GM12875 (cell line): ENCODE data around the gene OGFRL1.

Experiments used
- H3K4me3 ChIP-seq: one replicate; pipeline ENCODE4 v1.5.1; 2011; ENCODE audit warnings: low read depth, low read length, control low read depth
- CTCF ChIP-seq: IDR thresholded peaks from 2 replicates; pipeline ENCODE4 v1.5.1; 2011; ENCODE audit warnings: low read depth, mild to moderate bottlenecking, control low read depth, inconsistent platforms, low read length, moderate library complexity, borderline replicate concordance; ENCODE audit not compliant: insufficient read depth

Gene OGFRL1

GRCh38 chr6:71284785-71285184 lies 3.8 kb upstream of the OGFRL1 start:
- TF ChIP-seq CTCF = no peak
- H3K4me3 ChIP-seq = no peak overlapping the region

- H3K4me3 ChIP-seq = no peak overlapping the region
Measured at GRCh38 chr6:71287038-71287437, 1.6 kb upstream of the OGFRL1 start.

GRCh38 chr6:71287926-71288227 lies 734 bp upstream of the OGFRL1 start:
- TF ChIP-seq CTCF = no peak
- no peak overlapping the region for H3K4me3 ChIP-seq

More at GRCh38 chr6:71287038-71287437, 1.6 kb upstream of the OGFRL1 start:
- TF ChIP-seq CTCF = no peak

GRCh38 chr6:71289039-71289801 lies 609 bp downstream of the OGFRL1 start:
- no peak overlapping the region for H3K4me3 ChIP-seq
- TF ChIP-seq CTCF = no peak

- no peak for TF ChIP-seq CTCF
- no peak overlapping the region for H3K4me3 ChIP-seq
Measured at GRCh38 chr6:71289802-71290175, 1.2 kb downstream of the OGFRL1 start.

GRCh38 chr6:71290611-71291010 lies 2.0 kb downstream of the OGFRL1 start:
- H3K4me3 ChIP-seq = no peak overlapping the region
- no peak for TF ChIP-seq CTCF

- no peak for TF ChIP-seq CTCF
- H3K4me3 ChIP-seq = no peak overlapping the region
Measured at GRCh38 chr6:71292001-71292400, 3.4 kb downstream of the OGFRL1 start.
